SK-N-SH (cell line): ENCODE measurements around the gene GOLT1A. TPM values are rescaled to one million over a fixed set of nuclear protein-coding genes. Genes with fewer than 3 reads are reported as not detected.
A peak's percentile ranks its signal among the peaks of the same experiment; 100 is the strongest.

ENCODE experiments used
- CTCF ChIA-PET: fragments of 300-600, 350-600 bp; formaldehyde crosslinking; extraction: SDS; loops from one replicate; lab custom pipeline; 2021; lab: Yijun Ruan, JAX
- POLR2A ChIA-PET: fragments of 350-600 bp; sonication (Branson Sonifier 250); formaldehyde crosslinking; extraction: SDS; loops from one replicate; lab custom pipeline; 2020; ENCODE audit warnings: antibody characterized with exemption, inconsistent platforms; lab: Yijun Ruan, JAX
- DNase-seq: peaks from one replicate; pipeline ENCODE4 v3.0.0; 2012
- H2AFZ ChIP-seq: fragments of 200-600 bp; sonication (generic); 2 replicates; pipeline ENCODE4 v1.8.1; 2016; ENCODE audit warnings: antibody characterized with exemption, mild to moderate bottlenecking, low read depth
- H3F3A ChIP-seq: fragments of 200-600 bp; sonication (generic); replicated peaks from 2 replicates; pipeline ENCODE3; 2016; ENCODE audit warnings: antibody characterized with exemption, mild to moderate bottlenecking; ENCODE audit not compliant: insufficient read depth
- H3K27ac ChIP-seq, 2 experiments: fragments of 200-500 bp in 1 of 2; fragments of 200-600 bp in 1 of 2; sonication (Bioruptor generic) in 1 of 2; sonication (generic), shearing (Covaris generic) in 1 of 2; 2 replicates each; pipeline versions ENCODE4 v1.5.1 to v1.6.1; 2014 to 2016; ENCODE audit warnings: low read depth in 2 of 2, inconsistent platforms in 1 of 2, low read length in 1 of 2, mild to moderate bottlenecking in 1 of 2, mixed read lengths in 1 of 2
- H3K27me3 ChIP-seq: fragments of 200-600 bp; sonication (generic), shearing (Covaris generic); 2 replicates; pipeline ENCODE4 v1.6.1; 2016; ENCODE audit warnings: mixed run types; ENCODE audit not compliant: insufficient read depth
- H3K36me3 ChIP-seq, 2 experiments: fragments of 200-500 bp in 1 of 2; fragments of 200-600 bp in 1 of 2; sonication (Bioruptor generic) in 1 of 2; sonication (generic) in 1 of 2; replicated peaks in 1 of 2; 2 replicates each; pipeline versions ENCODE3 to v1.5.1; 2014 to 2016; ENCODE audit warnings: low read length in 1 of 2, mild to moderate bottlenecking in 1 of 2; ENCODE audit not compliant: insufficient read depth in 2 of 2, control insufficient read depth in 1 of 2
- H3K4me1 ChIP-seq, 2 experiments: fragments of 200-500 bp in 1 of 2; fragments of 200-600 bp in 1 of 2; sonication (Bioruptor generic) in 1 of 2; sonication (generic), shearing (Covaris generic) in 1 of 2; 2 replicates each; pipeline versions ENCODE4 v1.5.1 to v1.6.1; 2014 to 2016; ENCODE audit warnings: low read depth in 1 of 2, low read length in 1 of 2, mixed run types in 1 of 2; ENCODE audit not compliant: insufficient read depth in 2 of 2, control insufficient read depth in 1 of 2
- H3K4me2 ChIP-seq: fragments of 200-600 bp; sonication (generic), shearing (Covaris generic); 2 replicates; pipeline ENCODE4 v1.6.1; 2017; ENCODE audit warnings: mixed run types
- H3K4me3 ChIP-seq, 2 experiments: fragments of 200-500 bp in 1 of 2; fragments of 200-600 bp in 1 of 2; sonication (Bioruptor generic) in 1 of 2; sonication (generic), shearing (Covaris generic) in 1 of 2; 2 replicates each; pipeline versions ENCODE4 v1.5.1 to v1.8.1; 2014 to 2016; ENCODE audit warnings: low read depth in 2 of 2, inconsistent platforms in 1 of 2, low read length in 1 of 2, mild to moderate bottlenecking in 1 of 2, mixed read lengths in 1 of 2, moderate library complexity in 1 of 2
- H3K79me2 ChIP-seq: fragments of 200-600 bp; sonication (generic); 2 replicates; pipeline ENCODE4 v1.8.1; 2017; ENCODE audit warnings: mild to moderate bottlenecking; ENCODE audit not compliant: insufficient read depth
- H3K9ac ChIP-seq: fragments of 200-600 bp; sonication (generic); 2 replicates; pipeline ENCODE4 v1.6.1; 2017; ENCODE audit warnings: mixed run types
- H3K9me2 ChIP-seq: fragments of 200-600 bp; sonication (generic); 2 replicates; pipeline ENCODE4 v1.6.1; 2017; ENCODE audit warnings: mixed run types
- H3K9me3 ChIP-seq: fragments of 200-600 bp; sonication (generic); 2 replicates; pipeline ENCODE4 v1.6.1; 2017; ENCODE audit warnings: mixed run types, mild to moderate bottlenecking, moderate library complexity
- H4K20me1 ChIP-seq: fragments of 200-600 bp; sonication (generic); 2 replicates; pipeline ENCODE4 v1.6.1; 2017; ENCODE audit warnings: mild to moderate bottlenecking, mixed run types; ENCODE audit not compliant: insufficient read depth
- CTCF ChIP-seq: fragments of 200-600 bp; sonication (generic); IDR thresholded peaks from 2 replicates; pipeline ENCODE4 v1.6.1; 2017; ENCODE audit warnings: antibody characterized with exemption, mild to moderate bottlenecking, moderate library complexity
- EP300 ChIP-seq, 2 experiments: IDR thresholded peaks; 2 replicates each; pipeline versions ENCODE4 v1.4.0 to v1.6.1; 2012; ENCODE audit warnings: borderline replicate concordance in 1 of 2, low read depth in 1 of 2, low read length in 1 of 2
- FOXM1 ChIP-seq: IDR thresholded peaks from 2 replicates; pipeline ENCODE4 v1.4.0; 2012; ENCODE audit warnings: low read depth, mild to moderate bottlenecking
- GATA2 ChIP-seq: sonication (generic); formaldehyde crosslinking; IDR thresholded peaks from 2 replicates; pipeline ENCODE4 v1.5.0; 2020; ENCODE audit warnings: mild to moderate bottlenecking, missing genetic modification reagents
- IRF3 ChIP-seq: fragments of 150-350 bp; IDR thresholded peaks from 2 replicates; pipeline ENCODE4 v1.6.1; 2016; ENCODE audit warnings: mild to moderate bottlenecking, low read depth, low read length
- MEF2A ChIP-seq: IDR thresholded peaks from 2 replicates; pipeline ENCODE4 v1.4.0; 2012; ENCODE audit warnings: low read depth, borderline replicate concordance
- MXI1 ChIP-seq: IDR thresholded peaks from 2 replicates; pipeline ENCODE4 v1.6.1; 2012; ENCODE audit warnings: mild to moderate bottlenecking, low read depth, low read length, improper control_type of control experiment
- NRF1 ChIP-seq: IDR thresholded peaks from 2 replicates; pipeline ENCODE4 v1.6.1; 2012; ENCODE audit warnings: low read depth, mild to moderate bottlenecking, low read length
- RAD21 ChIP-seq: IDR thresholded peaks from 2 replicates; pipeline ENCODE4 v1.6.1; 2012; ENCODE audit warnings: mild to moderate bottlenecking, low read length
- RCOR1 ChIP-seq: fragments of 150-350 bp; IDR thresholded peaks from 2 replicates; pipeline ENCODE4 v1.6.1; 2017; ENCODE audit warnings: antibody characterized with exemption, low read length
- REST ChIP-seq: IDR thresholded peaks from 2 replicates; pipeline ENCODE4 v1.6.1; 2012; ENCODE audit warnings: mild to moderate bottlenecking, low read depth, low read length, moderate library complexity
- RXRA ChIP-seq: IDR thresholded peaks from 2 replicates; pipeline ENCODE4 v1.4.0; 2012; ENCODE audit warnings: low read depth, mild to moderate bottlenecking, borderline replicate concordance
- SIN3A ChIP-seq: IDR thresholded peaks from 2 replicates; pipeline ENCODE4 v1.6.1; 2012; ENCODE audit warnings: low read depth, mild to moderate bottlenecking, low read length, moderate library complexity, borderline replicate concordance
- TEAD4 ChIP-seq: IDR thresholded peaks from 2 replicates; pipeline ENCODE4 v1.4.0; 2012; ENCODE audit warnings: mild to moderate bottlenecking, borderline replicate concordance; ENCODE audit not compliant: insufficient read depth
- WGBS: methylation state at CpG from one replicate; pipeline ENCODE4 v1.1.6; 2017; ENCODE audit warnings: low lambda C conversion rate; 5-methylcytosine and 5-hydroxymethylcytosine counted together
- polyA plus RNA-seq, 3 experiments: library from polyadenylated mRNA; depleted of rRNA; stranded (reverse); fragments of >200 nt; gene quantifications; 2 replicates each; pipeline ENCODE4 v1.2.3, GENCODE V29; 2012

GOLT1A gene
- polyA plus RNA-seq, 1 of the 3 experiments (the other 2 are of a cell fraction), result not detected

- H2AFZ ChIP-seq, result 0 out of 2 replicates have a peak overlapping the region, but pooled peaks have one; percentile 32
- 0 out of 4 replicates have a peak, but pooled peaks cover 0 to 3% of the 10 kb centered on the region in 2 experiments for H3K4me1 ChIP-seq
- H3K9me3 ChIP-seq, result 0 out of 2 replicates have a peak, but pooled peaks cover 5% of the 10 kb centered on the region
- H4K20me1 ChIP-seq, result no peaks in the 10 kb centered on the region
- CTCF ChIA-PET, result interaction anchor here (1.0 to 20.5 kb wide), 6 partner anchors 10 to 226 kb away, joined by 3 to 302 read pairs (median 16); partner anchors contain the start of gene PLEKHA6
- H3K27me3 ChIP-seq, result no peaks in the 10 kb centered on the region; the same call in 1 of the 2 replicates
- POLR2A ChIA-PET, result no interaction called here
- no peak for TF ChIP-seq MXI1
- TF ChIP-seq REST, result no peak
- no peak for TF ChIP-seq SIN3A
- TF ChIP-seq, all 33 proteins: peak for 0
- WGBS, result 75% methylated on average over 2 of the region's 2 CpGs
- Histone ChIP-seq H3K36me3 (no peaks in the 10 kb centered on the region), H3K4me3 (no peak overlapping the region), H3K4me2 (no peak overlapping the region), H3K9me2 (no peaks in the 10 kb centered on the region), H3K79me2 (no peaks in the 10 kb centered on the region), H3K9ac (no peak overlapping the region), H3F3A (no peaks in the 10 kb centered on the region), H3K27ac (no peak overlapping the region)
- DNase-seq, result no peak
Observed at GRCh38 chr1:204172404-204173029, 41.3 kb downstream of the GOLT1A start.

GRCh38 chr1:204171751-204172178 is 42.0 kb downstream of the GOLT1A start:
- H3F3A ChIP-seq, result no peaks in the 10 kb centered on the region
- no peaks in the 10 kb centered on the region for H3K9me2 ChIP-seq
- POLR2A ChIA-PET, result no interaction called here
- H3K4me2 ChIP-seq, result no peak overlapping the region
- WGBS, result 38% methylated on average over 4 of the region's 4 CpGs
- CTCF ChIA-PET, result interaction anchor here (1.0 to 20.5 kb wide), 6 partner anchors 9 to 227 kb away, joined by 3 to 302 read pairs (median 16); partner anchors contain the start of gene PLEKHA6
- TF ChIP-seq GATA2 (CRISPR knock-in tag), result no peak
- TF ChIP-seq RXRA, result peak; percentile 49; the same call in 1 of the 2 replicates
- TF ChIP-seq RCOR1, result no peak
- no peak for TF ChIP-seq MXI1
- TF ChIP-seq EP300 (IDR thresholded peaks at IDR 0.05; ENCODE audit: borderline replicate concordance in 1 of 2, low read depth in 1 of 2, low read length in 1 of 2), result no peak
- no peak for TF ChIP-seq TEAD4
- TF ChIP-seq IRF3, result no peak
- TF ChIP-seq FOXM1, result no peak
- peak; percentile 45; the same call in 1 of the 2 replicates for TF ChIP-seq MEF2A
- TF ChIP-seq RAD21, result no peak
- no peak for TF ChIP-seq NRF1
- TF ChIP-seq CTCF, result no peak
- H3K36me3 ChIP-seq, result no peaks in the 10 kb centered on the region
- H3K27ac ChIP-seq, result no peak overlapping the region
- 0 out of 2 replicates have a peak, but pooled peaks cover 5% of the 10 kb centered on the region for H3K9me3 ChIP-seq
- no peaks in the 10 kb centered on the region for H3K79me2 ChIP-seq
- H3K4me3 ChIP-seq, result no peak overlapping the region
- H3K9ac ChIP-seq, result no peak overlapping the region
- H4K20me1 ChIP-seq, result no peaks in the 10 kb centered on the region
- H3K27me3 ChIP-seq, result no peaks in the 10 kb centered on the region; the same call in 1 of the 2 replicates
- 0 out of 4 replicates have a peak, but pooled peaks cover 0 to 3% of the 10 kb centered on the region in 2 experiments for H3K4me1 ChIP-seq
- no peak for DNase-seq
- H2AFZ ChIP-seq, result no peak overlapping the region
